HG03342 (cell line): ENCODE data around the gene CACFD1.

Source experiments
- ATAC-seq: cut with Tn5 transposase; IDR thresholded peaks from one replicate; pipeline ENCODE4 v1.9.1; 2021; ENCODE audit warnings: mild to moderate bottlenecking, moderate library complexity; ENCODE audit not compliant: unreplicated experiment

CACFD1 gene

DNA sequence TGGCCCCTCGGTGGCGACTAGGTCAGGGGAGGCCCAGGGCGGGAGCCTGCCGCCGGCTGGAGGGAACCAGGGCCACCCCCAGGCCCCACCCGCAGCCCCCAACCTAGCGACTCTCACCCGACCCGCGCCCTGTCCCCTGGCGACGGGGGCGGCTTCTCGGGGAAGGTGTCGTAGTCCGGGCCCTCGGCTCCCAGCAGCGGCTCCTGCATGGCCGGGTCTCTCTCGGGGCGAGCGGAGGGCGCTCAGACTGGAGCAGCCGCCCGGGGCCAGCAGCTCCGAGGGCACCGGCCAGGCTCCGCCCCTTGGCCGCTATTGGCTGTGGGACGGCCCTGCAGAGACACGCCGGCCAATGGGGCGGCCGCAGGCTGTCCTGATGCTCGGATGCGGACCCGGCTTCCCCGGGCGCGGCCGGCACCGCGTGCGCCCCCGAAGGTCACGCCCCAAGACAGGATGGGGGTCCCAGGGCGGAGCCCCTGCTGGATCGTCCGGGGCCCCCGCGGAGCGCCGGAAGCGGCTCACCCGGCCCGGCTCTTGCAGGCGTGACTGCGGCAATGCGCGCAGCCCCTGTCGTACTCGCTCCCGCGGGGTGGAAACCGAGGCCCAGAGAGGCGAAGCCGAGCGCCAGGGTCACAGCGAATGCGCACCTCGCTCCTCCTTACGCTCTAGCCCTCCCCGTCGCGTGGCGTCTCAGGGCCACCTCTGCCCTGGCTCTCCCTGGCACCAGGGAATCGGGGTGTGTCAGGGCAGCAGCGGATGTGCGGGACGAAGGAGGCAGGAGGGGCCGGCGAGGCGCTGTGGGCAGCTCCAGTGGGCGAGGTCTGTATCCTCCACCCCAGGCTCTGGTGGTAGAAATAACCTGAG, 19.3 kb downstream of the CACFD1 start, which contains the start of gene SLC2A6:
Gene SLC2A6, minus strand, starts transcription at position 249 of the 861 bp plus-strand sequence. Its CDS starts 40 bp downstream, at position 209.
- ATAC-seq: peak; percentile 94

GRCh38 chr9:133483611-133484010, 23.8 kb downstream of the CACFD1 start:
- ATAC-seq: no peak

DNA sequence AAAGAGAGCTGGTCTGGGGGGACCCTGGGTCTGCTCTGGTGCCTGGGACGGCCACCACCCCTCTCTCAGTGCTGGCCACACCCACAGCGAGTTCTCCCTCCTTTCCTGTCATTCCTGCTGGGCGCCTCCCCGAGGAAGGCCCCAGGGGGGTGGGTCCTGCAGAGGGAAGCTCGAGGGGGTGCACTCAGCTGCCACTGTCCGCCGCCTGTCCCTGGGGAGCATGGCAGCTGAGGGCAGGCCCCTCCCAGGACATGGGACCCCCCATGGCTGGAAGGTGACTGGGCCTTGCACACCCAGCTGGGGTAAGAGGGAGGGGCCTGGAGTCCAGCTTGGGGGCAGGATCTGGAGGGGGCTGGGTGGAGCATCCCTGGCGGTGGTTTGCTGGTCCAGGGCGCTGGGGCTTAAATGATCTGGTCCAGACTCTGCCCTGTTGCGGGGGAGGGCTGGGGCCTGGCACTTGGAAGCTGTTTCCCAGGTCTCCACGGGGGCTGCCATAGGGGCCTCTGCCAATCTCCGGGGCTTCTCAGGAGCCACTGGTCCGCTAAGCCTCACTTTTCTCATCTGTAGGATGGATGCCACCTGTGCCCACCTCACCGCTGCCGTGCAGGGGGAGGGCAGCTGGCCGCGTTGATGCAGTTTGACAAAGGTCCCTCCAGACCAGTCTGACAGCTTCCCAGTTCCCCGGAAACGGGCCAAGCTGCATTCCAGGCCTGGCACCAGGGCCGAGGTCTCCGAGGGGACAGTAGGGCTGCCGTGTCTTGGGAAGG, 25.1 kb downstream of the CACFD1 start:
- no peak for ATAC-seq

DNA sequence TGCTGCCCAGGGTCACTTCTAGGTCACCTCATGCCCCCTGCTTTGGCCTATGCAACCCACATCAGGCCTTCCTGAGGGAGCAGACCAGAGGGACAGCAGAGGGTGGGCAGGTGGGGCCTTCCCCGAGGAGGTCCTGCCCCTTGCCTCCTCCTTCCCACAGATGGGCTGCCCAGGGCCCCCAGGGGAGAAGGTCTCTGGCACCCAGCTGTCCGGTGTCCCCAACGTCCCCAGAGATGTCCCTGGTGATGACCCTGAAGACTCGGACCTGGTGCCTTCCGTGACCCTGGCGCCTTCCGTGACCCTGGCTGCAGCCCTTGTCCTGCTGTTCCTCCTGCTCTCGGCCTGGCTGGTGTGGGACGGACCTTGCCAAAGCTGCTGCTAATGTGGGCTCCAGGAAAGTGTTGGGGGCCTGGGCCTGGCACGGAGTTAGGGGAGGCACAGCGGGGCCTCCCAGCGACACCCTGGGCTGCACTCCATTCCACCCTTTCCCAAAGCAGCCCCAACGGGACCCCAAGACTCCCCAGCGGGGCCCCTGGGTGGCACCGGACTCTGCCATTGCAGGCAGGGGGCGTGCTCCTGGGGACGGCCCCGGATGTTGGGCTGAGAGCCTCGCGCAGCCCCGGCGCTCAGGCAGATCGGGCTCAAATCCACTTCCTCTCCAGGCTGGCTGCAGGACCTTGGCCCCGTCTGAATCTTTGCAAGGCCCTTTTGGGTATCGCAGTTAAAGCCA, 25.9 kb downstream of the CACFD1 start:
- no peak for ATAC-seq

GRCh38 chr9:133487331-133487725, 27.6 kb downstream of the CACFD1 start:
- no peak for ATAC-seq

GRCh38 chr9:133488686-133489252, 29.0 kb downstream of the CACFD1 start:
- no peak for ATAC-seq

GRCh38 chr9:133489253-133490190, 29.7 kb downstream of the CACFD1 start:
- ATAC-seq: no peak

DNA sequence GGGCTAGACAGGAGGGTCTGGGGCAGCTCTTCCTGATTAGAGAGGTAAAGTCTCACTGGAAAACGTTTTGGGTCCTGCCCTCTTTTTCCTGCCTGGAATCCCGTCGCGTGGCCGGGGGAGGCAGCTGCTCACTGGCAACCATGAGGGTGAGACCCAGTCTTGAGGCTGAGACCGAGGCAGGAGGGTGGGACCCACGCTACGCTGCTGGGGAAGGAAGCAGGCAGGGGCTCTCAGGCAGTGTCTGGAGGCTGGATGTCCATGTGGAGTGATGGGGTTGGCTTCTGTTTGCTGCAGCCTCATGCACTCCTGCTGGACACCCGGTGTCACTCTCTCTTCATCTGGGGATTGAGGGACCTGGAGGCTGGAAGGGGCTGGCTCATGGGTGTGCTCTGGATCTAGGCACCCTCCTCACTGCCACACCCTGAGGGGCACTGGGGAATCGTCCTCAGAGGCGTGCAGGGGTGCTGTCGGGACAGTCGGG, 30.5 kb downstream of the CACFD1 start:
- no peak for ATAC-seq

- ATAC-seq: no peak
These were observed 31.3 kb downstream of the CACFD1 start for GRCh38 chr9:133490865-133491655.

GRCh38 chr9:133491656-133491925, 31.8 kb downstream of the CACFD1 start:
- ATAC-seq: no peak

- ATAC-seq: no peak
These were observed 32.6 kb downstream of the CACFD1 start for GRCh38 chr9:133492061-133493021.

GRCh38 chr9:133493428-133493827, 33.6 kb downstream of the CACFD1 start:
- no peak for ATAC-seq

DNA sequence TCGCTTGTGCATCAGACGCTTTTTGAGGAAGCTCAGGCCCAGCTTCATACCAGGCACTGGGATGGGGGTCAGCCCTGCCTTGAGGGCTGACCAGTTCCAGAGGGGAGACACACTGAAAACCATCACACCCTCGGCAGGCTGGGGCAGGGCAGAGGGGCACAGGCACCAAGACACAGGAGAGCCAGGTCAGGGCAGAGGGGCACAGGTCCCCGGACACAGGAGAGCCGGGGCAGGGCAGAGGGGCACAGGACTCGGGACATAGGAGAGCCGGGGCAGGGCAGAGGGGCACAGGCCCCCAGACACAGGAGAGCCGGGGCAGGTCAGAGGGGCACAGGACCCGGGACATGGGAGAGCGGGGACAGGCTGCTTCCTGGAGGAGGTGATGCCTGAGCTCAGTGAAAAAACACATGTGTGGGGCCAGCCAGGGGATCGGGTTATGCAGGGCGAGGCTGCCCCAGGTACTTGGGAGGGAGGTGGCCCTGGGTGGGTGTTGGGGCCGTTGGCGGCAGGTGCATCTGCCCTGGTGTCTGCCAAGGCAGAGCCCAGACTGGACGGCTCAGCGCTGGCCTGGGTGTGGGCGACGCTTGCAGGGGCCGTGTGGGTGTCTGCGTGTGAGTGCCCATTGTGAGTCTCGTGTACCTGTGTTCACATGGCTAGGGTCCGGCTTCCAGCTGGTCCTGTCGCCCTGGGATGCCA, 34.2 kb downstream of the CACFD1 start:
- no peak for ATAC-seq

DNA sequence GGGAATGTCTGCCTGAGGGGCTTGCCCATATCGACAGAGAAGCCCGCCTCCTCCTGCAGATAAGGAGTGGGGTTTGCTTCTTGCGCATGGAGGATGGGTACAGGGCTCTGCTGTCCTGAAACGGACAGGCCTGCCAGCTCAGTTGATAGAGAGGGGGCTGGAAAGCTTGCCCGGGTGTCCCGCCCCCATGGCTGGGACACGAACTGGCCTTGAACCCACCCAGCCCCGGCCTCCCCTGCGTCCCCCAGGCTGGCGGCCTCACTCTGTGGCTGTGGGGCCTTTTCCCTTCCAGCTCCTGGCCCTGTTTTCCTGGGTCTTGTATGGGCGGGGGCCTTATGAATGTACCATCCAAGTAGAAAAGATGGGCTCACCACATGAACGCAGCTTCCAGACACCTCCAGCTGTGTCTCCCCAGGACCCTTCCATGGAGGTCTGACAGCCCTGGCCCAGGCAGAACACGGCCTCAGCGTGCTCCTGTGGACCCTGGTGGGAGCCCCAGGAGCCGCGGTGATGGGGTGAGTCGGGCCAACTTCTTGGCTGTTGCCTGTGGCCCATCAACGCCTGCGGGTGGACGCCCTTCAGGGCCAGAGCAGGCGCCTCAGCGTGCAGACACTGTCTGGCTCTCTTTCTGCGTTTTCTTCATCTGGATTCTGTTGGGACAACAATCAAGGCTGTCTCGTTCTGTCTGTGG, 35.0 kb downstream of the CACFD1 start:
- ATAC-seq: no peak

DNA sequence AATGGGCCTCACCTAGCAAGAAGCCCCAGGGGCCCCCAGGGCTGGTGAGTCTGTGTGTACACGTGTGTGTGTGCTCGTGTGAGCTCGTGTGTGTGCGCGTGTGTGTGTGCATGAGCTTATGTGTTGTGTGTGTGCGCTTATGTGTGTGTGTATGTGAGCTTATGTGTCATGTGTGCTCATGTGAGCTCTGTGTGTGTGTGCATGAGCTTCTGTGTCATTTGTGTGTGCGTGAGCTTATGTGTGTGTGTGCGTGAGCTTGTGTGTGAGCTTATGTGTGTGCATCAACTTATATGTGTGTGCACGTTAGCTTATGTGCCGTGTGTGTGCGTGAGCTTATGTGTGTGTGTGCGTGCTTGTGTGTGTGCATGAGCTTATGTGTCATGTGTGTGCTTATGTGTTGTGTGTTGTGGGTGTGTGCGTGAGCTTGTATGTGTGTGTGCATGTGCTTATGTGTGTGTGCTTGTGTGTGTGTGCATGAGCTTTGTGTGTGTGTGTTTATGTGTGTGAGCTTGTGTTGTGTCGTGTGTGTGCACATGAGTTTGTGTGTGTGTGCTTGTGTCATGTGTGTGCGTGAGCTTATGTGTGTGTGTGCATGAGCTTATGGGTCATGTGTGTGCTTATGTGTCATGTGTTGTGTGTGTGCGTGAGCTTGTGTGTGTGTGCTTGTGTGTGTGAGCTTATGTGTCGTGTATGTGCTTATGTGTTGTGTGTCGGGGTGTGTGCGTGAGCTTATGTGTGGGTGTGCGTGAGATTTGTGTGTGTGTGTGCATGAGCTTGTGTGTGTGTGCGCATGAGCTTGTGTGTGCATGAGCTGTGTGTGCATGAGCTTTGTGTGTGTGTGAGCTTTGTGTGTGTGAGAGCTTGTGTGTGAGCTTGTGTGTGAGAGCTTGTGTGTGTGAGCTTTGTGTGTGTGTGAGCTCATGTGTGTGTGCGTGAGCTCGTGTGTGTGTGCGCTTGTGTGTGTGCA, 35.8 kb downstream of the CACFD1 start:
- ATAC-seq: no peak
